ENCODE measurements around the gene CEP290. TPM values are rescaled to one million over a fixed set of nuclear protein-coding genes. Genes with fewer than 3 reads are reported as not detected.

The CEP290 gene
- total RNA-seq, 1 donor from 2014 or later: 6.6 TPM

GRCh38 chr12:88132392-88132791, 9.5 kb downstream of the CEP290 start:
- Histone ChIP-seq H3K36me3 (ENCODE audit: control insufficient read depth, insufficient read depth, low read length) (peaks cover 2% of the 10 kb centered on the region), H3K4me3 (ENCODE audit: low read depth, low read length) (no peak overlapping the region), H3K27me3 (ENCODE audit: control insufficient read depth, insufficient read depth, low read length) (no peaks in the 10 kb centered on the region)
- FAIRE-seq (no peak), DNase-seq (ENCODE audit: low read depth) (no peak)
- TF ChIP-seq, protein P1, sequence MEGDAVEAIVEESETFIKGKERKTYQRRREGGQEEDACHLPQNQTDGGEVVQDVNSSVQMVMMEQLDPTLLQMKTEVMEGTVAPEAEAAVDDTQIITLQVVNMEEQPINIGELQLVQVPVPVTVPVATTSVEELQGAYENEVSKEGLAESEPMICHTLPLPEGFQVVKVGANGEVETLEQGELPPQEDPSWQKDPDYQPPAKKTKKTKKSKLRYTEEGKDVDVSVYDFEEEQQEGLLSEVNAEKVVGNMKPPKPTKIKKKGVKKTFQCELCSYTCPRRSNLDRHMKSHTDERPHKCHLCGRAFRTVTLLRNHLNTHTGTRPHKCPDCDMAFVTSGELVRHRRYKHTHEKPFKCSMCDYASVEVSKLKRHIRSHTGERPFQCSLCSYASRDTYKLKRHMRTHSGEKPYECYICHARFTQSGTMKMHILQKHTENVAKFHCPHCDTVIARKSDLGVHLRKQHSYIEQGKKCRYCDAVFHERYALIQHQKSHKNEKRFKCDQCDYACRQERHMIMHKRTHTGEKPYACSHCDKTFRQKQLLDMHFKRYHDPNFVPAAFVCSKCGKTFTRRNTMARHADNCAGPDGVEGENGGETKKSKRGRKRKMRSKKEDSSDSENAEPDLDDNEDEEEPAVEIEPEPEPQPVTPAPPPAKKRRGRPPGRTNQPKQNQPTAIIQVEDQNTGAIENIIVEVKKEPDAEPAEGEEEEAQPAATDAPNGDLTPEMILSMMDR (IDR thresholded peaks at IDR 0.05; ENCODE audit: insufficient read depth, low read length, severe bottlenecking): no peak

DNA sequence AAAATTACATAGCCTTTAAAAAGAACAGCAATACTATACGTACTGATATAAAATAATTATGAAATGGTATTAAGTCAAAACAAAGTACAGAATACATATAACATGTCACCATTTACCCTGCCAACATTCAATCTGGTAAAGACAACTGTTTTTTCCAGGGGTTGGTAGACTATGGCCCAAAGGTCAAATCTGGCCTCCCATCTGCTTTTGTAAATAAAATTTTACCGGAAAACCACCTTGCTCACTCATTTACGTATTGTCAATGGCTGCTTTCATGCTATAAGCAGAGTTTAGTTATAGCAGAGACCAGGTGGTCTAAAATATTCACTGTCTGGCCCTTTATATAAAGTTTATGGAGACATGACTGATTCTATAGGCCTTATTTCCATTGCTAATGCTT, 14.0 kb downstream of the CEP290 start:
- TF ChIP-seq, protein P1 (IDR thresholded peaks at IDR 0.05; ENCODE audit: insufficient read depth, low read length, severe bottlenecking): no peak
- Histone ChIP-seq H3K4me3 (ENCODE audit: low read depth, low read length) (no peak overlapping the region), H3K27me3 (ENCODE audit: control insufficient read depth, insufficient read depth, low read length) (no peaks in the 10 kb centered on the region), H3K36me3 (ENCODE audit: control insufficient read depth, insufficient read depth, low read length) (no peaks in the 10 kb centered on the region)
- FAIRE-seq: no peak
- no peak for DNase-seq (ENCODE audit: low read depth)

DNA sequence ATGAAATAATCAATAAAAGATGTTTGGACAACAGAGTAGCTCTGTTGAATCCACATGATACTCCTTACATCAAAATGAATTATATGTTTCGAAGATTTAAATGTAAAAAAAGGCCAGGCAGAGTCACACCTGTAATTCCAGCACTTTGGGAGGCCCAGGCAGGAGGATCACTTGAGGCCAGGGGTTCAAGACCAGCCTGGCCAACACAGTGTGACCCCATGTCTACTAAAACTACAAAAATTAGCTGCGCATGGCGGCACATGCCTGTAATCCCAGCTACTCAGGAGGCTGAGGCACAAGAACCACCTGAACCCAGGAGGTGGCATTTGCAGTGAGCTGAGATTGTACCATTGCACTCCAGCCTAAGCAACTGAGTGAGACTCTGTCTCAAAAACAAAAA, 14.8 kb downstream of the CEP290 start:
- Histone ChIP-seq H3K4me3 (ENCODE audit: low read depth, low read length) (no peak overlapping the region), H3K36me3 (ENCODE audit: control insufficient read depth, insufficient read depth, low read length) (no peaks in the 10 kb centered on the region), H3K27me3 (ENCODE audit: control insufficient read depth, insufficient read depth, low read length) (no peaks in the 10 kb centered on the region)
- TF ChIP-seq, protein P1 (IDR thresholded peaks at IDR 0.05; ENCODE audit: insufficient read depth, low read length, severe bottlenecking): no peak
- DNase-seq (ENCODE audit: low read depth): no peak
- FAIRE-seq: no peak

DNA sequence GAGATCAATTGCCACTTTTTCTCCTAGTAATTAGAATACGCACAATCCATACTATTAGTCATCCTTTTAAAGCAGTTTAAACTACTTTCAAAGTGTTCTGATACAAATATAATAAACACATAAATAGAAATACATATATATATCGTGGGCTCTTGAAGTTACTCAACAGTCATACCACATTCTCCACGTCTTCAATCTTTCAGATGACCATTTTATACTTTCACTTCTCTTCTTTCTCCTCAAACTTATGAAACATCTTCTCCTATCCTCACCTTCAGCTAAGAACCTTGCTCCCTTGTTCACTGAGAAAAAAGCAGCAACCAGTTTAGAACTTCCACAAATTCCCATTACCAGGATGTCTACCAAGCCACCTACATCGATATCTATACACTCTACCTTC, 19.2 kb downstream of the CEP290 start:
- no peak for FAIRE-seq
- TF ChIP-seq, protein P1 (IDR thresholded peaks at IDR 0.05; ENCODE audit: insufficient read depth, low read length, severe bottlenecking): no peak
- Histone ChIP-seq H3K4me3 (ENCODE audit: low read depth, low read length) (no peak overlapping the region), H3K27me3 (ENCODE audit: control insufficient read depth, insufficient read depth, low read length) (no peaks in the 10 kb centered on the region), H3K36me3 (ENCODE audit: control insufficient read depth, insufficient read depth, low read length) (no peaks in the 10 kb centered on the region)
- DNase-seq (ENCODE audit: low read depth): no peak

DNA sequence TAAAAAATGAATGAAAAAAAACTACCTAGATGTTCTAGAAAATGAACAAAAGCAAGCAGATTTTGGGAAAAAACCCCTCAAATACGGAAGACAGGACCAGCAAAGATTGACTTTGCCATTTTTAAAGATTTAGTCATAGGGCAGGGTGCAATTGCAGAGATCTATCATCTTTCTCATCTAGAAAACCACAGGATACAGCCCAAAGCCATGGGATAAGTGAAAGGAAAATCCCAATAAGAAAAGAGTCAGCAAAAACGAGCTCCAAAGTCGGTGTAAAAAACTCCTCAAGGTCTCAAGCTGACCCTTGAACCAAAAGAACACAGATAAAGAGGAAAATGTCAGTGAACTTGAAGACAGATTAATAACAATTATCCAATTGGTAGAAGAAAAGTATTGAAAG, 28.0 kb downstream of the CEP290 start:
- DNase-seq (ENCODE audit: low read depth) (no peak), FAIRE-seq (no peak)
- Histone ChIP-seq H3K36me3 (ENCODE audit: control insufficient read depth, insufficient read depth, low read length) (peaks cover 4% of the 10 kb centered on the region), H3K4me3 (ENCODE audit: low read depth, low read length) (no peak overlapping the region), H3K27me3 (ENCODE audit: control insufficient read depth, insufficient read depth, low read length) (no peaks in the 10 kb centered on the region)
- TF ChIP-seq, protein P1 (IDR thresholded peaks at IDR 0.05; ENCODE audit: insufficient read depth, low read length, severe bottlenecking): no peak

DNA sequence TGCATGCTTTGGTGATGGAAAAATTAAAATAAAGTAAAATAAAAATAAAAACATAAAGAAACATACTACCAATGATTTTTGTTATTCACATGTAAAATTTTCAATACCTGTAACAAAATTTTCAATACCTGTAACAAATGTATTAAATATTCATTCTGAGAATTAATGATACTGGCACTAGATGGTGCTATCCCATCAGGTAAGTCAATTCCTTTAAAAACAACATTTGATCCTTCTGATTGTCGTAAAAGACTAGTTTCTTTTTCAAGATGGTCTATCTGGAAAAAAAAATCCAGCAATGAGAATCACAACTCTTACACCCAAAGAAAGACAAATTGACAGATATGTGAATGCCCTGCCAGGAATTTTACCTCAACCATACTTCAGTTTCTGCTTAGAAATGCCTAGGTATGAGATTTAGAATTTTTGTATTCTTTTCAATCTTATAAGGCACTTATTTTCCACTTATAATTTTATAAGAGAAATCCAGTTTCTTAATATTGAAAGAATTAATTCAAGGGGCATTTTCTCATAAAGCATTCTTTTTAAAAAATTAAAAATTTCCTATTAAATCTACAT, 30.7 kb downstream of the CEP290 start:
- FAIRE-seq: no peak
- TF ChIP-seq, protein P1 (IDR thresholded peaks at IDR 0.05; ENCODE audit: insufficient read depth, low read length, severe bottlenecking): no peak
- peak; percentile 69 for DNase-seq (ENCODE audit: low read depth)
- Histone ChIP-seq H3K36me3 (ENCODE audit: control insufficient read depth, insufficient read depth, low read length) (peaks cover 4% of the 10 kb centered on the region), H3K4me3 (ENCODE audit: low read depth, low read length) (peak overlapping the region; percentile 15), H3K27me3 (ENCODE audit: control insufficient read depth, insufficient read depth, low read length) (no peaks in the 10 kb centered on the region)
